NT2/D1 (cell line): ENCODE results near the gene SUGP2.

Source experiments
- YY1 ChIP-seq: IDR thresholded peaks from 2 replicates; pipeline ENCODE4 v1.6.1; 2011; ENCODE audit not compliant: insufficient read length, insufficient read depth
- ZNF274 ChIP-seq: IDR thresholded peaks from 2 replicates; pipeline ENCODE4 v1.6.1; 2011; ENCODE audit warnings: mild to moderate bottlenecking, low read depth, low read length

GRCh38 chr19:19067276-19068072 is 34.2 kb upstream of the SUGP2 start:
- TF ChIP-seq ZNF274, result no peak
- no peak for TF ChIP-seq YY1
